AG04449 (cell line): ENCODE data around the gene SBF2.

ENCODE experiments used
- CTCF ChIA-PET: fragments of 350-600 bp; formaldehyde crosslinking; extraction: SDS; loops from one replicate; lab custom pipeline; 2021; ENCODE audit warnings: antibody characterized with exemption; lab: Yijun Ruan, JAX
- POLR2A ChIA-PET: fragments of 400-600, 350-600 bp; formaldehyde crosslinking; extraction: SDS; loops from one replicate; lab custom pipeline; 2020; ENCODE audit warnings: antibody characterized with exemption, inconsistent platforms; lab: Yijun Ruan, JAX
- DNase-seq: peaks from one replicate; pipeline ENCODE4 v3.0.0-alpha.2; 2010; ENCODE audit warnings: low read depth, low spot score
- H3K4me3 ChIP-seq: 2 replicates; pipeline ENCODE4 v1.5.1; 2011; ENCODE audit warnings: low read depth, mild to moderate bottlenecking, control low read depth, low read length
- TF ChIP-seq, protein P1 (sequence below): IDR thresholded peaks from one replicate; pipeline ENCODE4 v1.5.1; 2011; ENCODE audit warnings: mild to moderate bottlenecking, moderate library complexity, low read length, control low read depth, inconsistent platforms; ENCODE audit not compliant: insufficient read depth; ENCODE audit errors: missing control alignments

The SBF2 gene

GRCh38 chr11:9849389-9849788 lies 444.6 kb downstream of the SBF2 start:
- TF ChIP-seq, protein P1, sequence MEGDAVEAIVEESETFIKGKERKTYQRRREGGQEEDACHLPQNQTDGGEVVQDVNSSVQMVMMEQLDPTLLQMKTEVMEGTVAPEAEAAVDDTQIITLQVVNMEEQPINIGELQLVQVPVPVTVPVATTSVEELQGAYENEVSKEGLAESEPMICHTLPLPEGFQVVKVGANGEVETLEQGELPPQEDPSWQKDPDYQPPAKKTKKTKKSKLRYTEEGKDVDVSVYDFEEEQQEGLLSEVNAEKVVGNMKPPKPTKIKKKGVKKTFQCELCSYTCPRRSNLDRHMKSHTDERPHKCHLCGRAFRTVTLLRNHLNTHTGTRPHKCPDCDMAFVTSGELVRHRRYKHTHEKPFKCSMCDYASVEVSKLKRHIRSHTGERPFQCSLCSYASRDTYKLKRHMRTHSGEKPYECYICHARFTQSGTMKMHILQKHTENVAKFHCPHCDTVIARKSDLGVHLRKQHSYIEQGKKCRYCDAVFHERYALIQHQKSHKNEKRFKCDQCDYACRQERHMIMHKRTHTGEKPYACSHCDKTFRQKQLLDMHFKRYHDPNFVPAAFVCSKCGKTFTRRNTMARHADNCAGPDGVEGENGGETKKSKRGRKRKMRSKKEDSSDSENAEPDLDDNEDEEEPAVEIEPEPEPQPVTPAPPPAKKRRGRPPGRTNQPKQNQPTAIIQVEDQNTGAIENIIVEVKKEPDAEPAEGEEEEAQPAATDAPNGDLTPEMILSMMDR, result no peak
- POLR2A ChIA-PET, result no interaction called here

GRCh38 chr11:9847636-9848035 lies 446.4 kb downstream of the SBF2 start:
- no peak overlapping the region for H3K4me3 ChIP-seq
- ChIA-PET POLR2A (interaction anchor here (0.8 kb wide), 1 partner anchor 82 kb away, joined by 3 read pairs; no protein-coding TSS in a partner anchor), CTCF (interaction anchor here (1.0 to 1.1 kb wide), 2 partner anchors 15 to 20 kb away, joined by 3 read pairs; no protein-coding TSS in a partner anchor)
- TF ChIP-seq, protein P1, result no peak
- DNase-seq, result no peak

More at GRCh38 chr11:9849389-9849788, 444.6 kb downstream of the SBF2 start:
- CTCF ChIA-PET, result interaction anchor here (1.3 kb wide), 1 partner anchor 43 kb away, joined by 3 read pairs; no protein-coding TSS in a partner anchor
- no peak for DNase-seq
- no peak overlapping the region for H3K4me3 ChIP-seq

DNA sequence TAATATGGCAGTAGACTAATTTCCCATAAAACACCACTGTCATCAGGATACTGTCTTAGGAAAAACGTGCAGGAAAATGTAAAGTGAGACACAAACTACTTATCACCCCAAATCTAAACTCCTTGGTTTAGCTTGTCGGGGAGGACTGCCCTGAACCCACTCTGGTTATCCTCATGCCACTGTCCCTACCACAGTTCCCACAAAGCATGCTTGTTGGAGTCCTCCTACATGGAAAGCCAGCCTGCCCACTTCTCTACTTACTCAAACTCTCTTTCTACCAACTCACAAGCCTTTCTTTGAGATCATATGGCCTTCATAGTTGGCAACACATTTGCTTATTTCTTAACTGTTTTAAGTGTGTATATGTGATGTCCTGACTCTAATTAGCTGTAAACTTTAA lies 451.1 kb downstream of the SBF2 start:
- POLR2A ChIA-PET, result no interaction called here
- TF ChIP-seq, protein P1, result no peak
- DNase-seq, result no peak
- no peak overlapping the region for H3K4me3 ChIP-seq
- CTCF ChIA-PET, result interaction anchor here (0.8 to 1.5 kb wide), 5 partner anchors 18 to 482 kb away, joined by 3 to 6 read pairs (median 3); no protein-coding TSS in a partner anchor

DNA sequence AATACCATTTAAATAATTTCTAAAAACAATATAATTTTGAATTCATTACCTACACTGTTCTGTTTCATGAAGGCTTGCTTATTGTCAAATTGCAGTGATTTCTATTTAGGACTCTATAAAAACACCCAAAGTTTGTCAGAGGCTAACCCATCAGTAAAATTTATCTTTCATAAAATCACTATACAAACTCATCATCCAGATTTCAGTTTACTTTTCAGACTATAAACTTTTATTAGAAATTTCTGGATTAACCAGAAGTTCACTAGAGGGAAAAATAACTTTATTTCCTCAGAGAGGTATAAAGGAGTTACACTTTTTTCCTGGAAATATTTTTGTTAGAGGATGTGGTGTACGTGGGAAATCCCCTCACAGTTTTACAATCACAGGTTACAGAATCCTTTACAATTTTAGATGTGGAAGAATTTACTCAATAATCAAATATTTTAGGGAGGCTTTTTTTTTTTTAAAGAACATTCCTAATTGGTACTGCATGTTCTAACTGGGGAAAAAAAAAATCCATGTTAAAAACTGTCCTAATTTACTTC lies 453.5 kb downstream of the SBF2 start:
- TF ChIP-seq, protein P1, result no peak
- DNase-seq, result no peak
- POLR2A ChIA-PET, result no interaction called here

GRCh38 chr11:9839550-9839949 lies 454.5 kb downstream of the SBF2 start:
- H3K4me3 ChIP-seq, result no peak overlapping the region
- DNase-seq, result no peak
- CTCF ChIA-PET, result no interaction called here
- POLR2A ChIA-PET, result no interaction called here
- TF ChIP-seq, protein P1, result no peak

More for the DNA sequence above, 453.5 kb downstream of the SBF2 start:
- CTCF ChIA-PET, result no interaction called here
- H3K4me3 ChIP-seq, result no peak overlapping the region

GRCh38 chr11:9838961-9839360 lies 455.1 kb downstream of the SBF2 start:
- DNase-seq, result no peak
- ChIA-PET POLR2A (no interaction called here), CTCF (no interaction called here)
- TF ChIP-seq, protein P1, result no peak
- no peak overlapping the region for H3K4me3 ChIP-seq
